Liver (tissue), 9 donors: ENCODE measurements around the gene JPH3. TPM values are rescaled to one million over a fixed set of nuclear protein-coding genes. Genes with fewer than 3 reads are reported as not detected.

ENCODE experiments used
- DNase-seq: peaks from one replicate; pipeline ENCODE4 v3.0.0-alpha.2; 2017; ENCODE audit warnings: low spot score
- H3K27ac ChIP-seq, 2 donors: one replicate each; pipeline ENCODE4 v1.7.0; 2013; ENCODE audit warnings: inconsistent platforms in 2 of 2, low read length in 2 of 2, control low read depth in 1 of 2, low read depth in 1 of 2, mild to moderate bottlenecking in 1 of 2
- H3K27me3 ChIP-seq, 4 donors: one replicate each; pipeline versions ENCODE4 v1.6.1 to v1.7.0; 2013; ENCODE audit warnings: low read length in 3 of 4, inconsistent platforms in 1 of 4, mild to moderate bottlenecking in 1 of 4, moderate library complexity in 1 of 4; ENCODE audit not compliant: control insufficient read depth in 4 of 4, insufficient read depth in 4 of 4
- H3K36me3 ChIP-seq, 4 donors: one replicate each; pipeline versions ENCODE4 v1.6.1 to v1.7.0; 2013; ENCODE audit warnings: low read length in 3 of 4, mild to moderate bottlenecking in 3 of 4, low read depth in 1 of 4, moderate library complexity in 1 of 4; ENCODE audit not compliant: control insufficient read depth in 4 of 4, insufficient read depth in 3 of 4
- H3K4me1 ChIP-seq, 4 donors: one replicate each; pipeline versions ENCODE4 v1.6.1 to v1.7.0; 2013; ENCODE audit warnings: low read length in 3 of 4, mild to moderate bottlenecking in 3 of 4, moderate library complexity in 1 of 4; ENCODE audit not compliant: control insufficient read depth in 4 of 4, insufficient read depth in 4 of 4
- H3K4me3 ChIP-seq, 3 donors: one replicate each; pipeline versions ENCODE4 v1.6.1 to v1.7.0; 2013; ENCODE audit warnings: low read length in 3 of 3, control low read depth in 1 of 3, low read depth in 1 of 3, mild to moderate bottlenecking in 1 of 3
- H3K9ac ChIP-seq, 2 donors: one replicate each; pipeline ENCODE4 v1.7.0; 2013; ENCODE audit warnings: low read length in 2 of 2, mild to moderate bottlenecking in 2 of 2, moderate library complexity in 2 of 2, control low read depth in 1 of 2, low read depth in 1 of 2
- H3K9me3 ChIP-seq, 4 donors: one replicate each; pipeline versions ENCODE4 v1.6.1 to v1.7.0; 2013; ENCODE audit warnings: low read length in 3 of 4; ENCODE audit not compliant: control insufficient read depth in 4 of 4
- ATF3 ChIP-seq: IDR thresholded peaks from 2 replicates; pipeline ENCODE4 v1.6.1; 2016; ENCODE audit warnings: antibody characterized with exemption
- CTCF ChIP-seq: fragments of 150-350 bp; IDR thresholded peaks from 2 replicates; pipeline ENCODE4 v1.5.1; 2017; ENCODE audit warnings: improper control_type of control experiment, low read depth, low read length; ENCODE audit not compliant: missing input control
- EGR1 ChIP-seq, 2 donors: IDR thresholded peaks; 2 replicates each; pipeline ENCODE4 v1.6.1; 2016 to 2018; ENCODE audit warnings: antibody characterized with exemption in 2 of 2, low read depth in 2 of 2
- FOXA1 ChIP-seq: IDR thresholded peaks from 2 replicates; pipeline ENCODE4 v1.6.1; 2016; ENCODE audit warnings: antibody characterized with exemption
- FOXA2 ChIP-seq: IDR thresholded peaks from 2 replicates; pipeline ENCODE4 v1.6.1; 2016; ENCODE audit warnings: antibody characterized with exemption
- GABPA ChIP-seq, 2 donors: IDR thresholded peaks in 1 of 2; conservative IDR thresholded peaks in 1 of 2; 2 replicates each; pipeline ENCODE4 v1.6.1; 2016; ENCODE audit warnings: antibody characterized with exemption in 2 of 2, mild to moderate bottlenecking in 1 of 2, moderate library complexity in 1 of 2
- HNF4A ChIP-seq, 2 donors: conservative IDR thresholded peaks; 2 replicates each; pipeline ENCODE4 v1.6.1; 2016; ENCODE audit warnings: antibody characterized with exemption in 2 of 2, mild to moderate bottlenecking in 2 of 2
- HNF4G ChIP-seq: IDR thresholded peaks from 2 replicates; pipeline ENCODE4 v1.6.1; 2016; ENCODE audit warnings: antibody characterized with exemption
- JUND ChIP-seq, 2 donors: IDR thresholded peaks; 2 replicates each; pipeline ENCODE4 v1.6.1; 2016; ENCODE audit warnings: antibody characterized with exemption in 2 of 2
- NR2F2 ChIP-seq: IDR thresholded peaks from 2 replicates; pipeline ENCODE4 v1.6.1; 2016; ENCODE audit warnings: antibody characterized with exemption
- RAD21 ChIP-seq, 2 donors: IDR thresholded peaks; 2 replicates each; pipeline ENCODE4 v1.6.1; 2016; ENCODE audit warnings: antibody characterized with exemption in 2 of 2, mild to moderate bottlenecking in 2 of 2
- REST ChIP-seq: IDR thresholded peaks from 2 replicates; pipeline ENCODE4 v1.6.1; 2016; ENCODE audit warnings: antibody characterized with exemption, mild to moderate bottlenecking
- RXRA ChIP-seq, 2 donors: IDR thresholded peaks; 2 replicates each; pipeline ENCODE4 v1.6.1; 2017 to 2018; ENCODE audit warnings: antibody characterized with exemption in 2 of 2, mild to moderate bottlenecking in 1 of 2
- SP1 ChIP-seq: IDR thresholded peaks from 2 replicates; pipeline ENCODE4 v1.6.1; 2018; ENCODE audit warnings: antibody characterized with exemption, mild to moderate bottlenecking
- TAF1 ChIP-seq: conservative IDR thresholded peaks from 2 replicates; pipeline ENCODE4 v1.6.1; 2016; ENCODE audit warnings: antibody characterized with exemption, mild to moderate bottlenecking
- YY1 ChIP-seq: IDR thresholded peaks from 2 replicates; pipeline ENCODE4 v1.6.1; 2016; ENCODE audit warnings: antibody characterized with exemption, mild to moderate bottlenecking
- WGBS: extraction: QIAGEN DNeasy Blood & Tissue Kit; methylation state at CpG from one replicate; pipeline ENCODE4 v1.1.7; 2013; 5-methylcytosine and 5-hydroxymethylcytosine counted together
- polyA plus RNA-seq, 2 donors: library from polyadenylated mRNA; stranded (reverse) in 1 of 2; unstranded in 1 of 2; fragments of 200-250 nt in 1 of 2; fragments of >200 nt in 1 of 2; fragmentation: Nextera tagmentation in 1 of 2; extraction: Ambion mirVana in 1 of 2; gene quantifications; one replicate each; pipeline versions ENCODE4 v1.2.1 to v1.2.3, GENCODE V29; 2013 to 2015
- total RNA-seq, 2 donors: library from RNA; depleted of rRNA; stranded (reverse); fragments of >200 nt; gene quantifications; one replicate each; pipeline ENCODE4 v1.2.3, GENCODE V29; 2014
- TF ChIP-seq, protein P1 (sequence below): IDR thresholded peaks from 2 replicates; pipeline ENCODE4 v1.6.1; 2016; ENCODE audit warnings: antibody characterized with exemption
- TF ChIP-seq, protein P2 (sequence below): IDR thresholded peaks from 2 replicates; pipeline ENCODE4 v1.6.1; 2016; ENCODE audit warnings: antibody characterized with exemption
- donor health status: healthy.
- donor health status: healthy.
- donor health status: healthy.
- donor health status: healthy.
- donor health status: healthy.

The JPH3 gene
- total and polyA plus RNA-seq, 4 donors: under 0.01 to 0.09 (median 0.04) TPM

GRCh38 chr16:87604634-87605111, 2.4 kb downstream of the JPH3 start:
- Histone ChIP-seq H3K27me3 (peaks cover 0 to 14% (median 5%) of the 10 kb centered on the region in 4 donors), H3K4me1 (peaks cover 0 to 6% (median 4%) of the 10 kb centered on the region in 4 donors), H3K9me3 (peaks cover 0 to 6% (median 2%) of the 10 kb centered on the region in 4 donors), H3K27ac (no peak overlapping the region), H3K9ac (no peak overlapping the region), H3K36me3 (no peaks in the 10 kb centered on the region), H3K4me3 (no peak overlapping the region)
- no peak for DNase-seq
- no peak for TF ChIP-seq YY1
- TF ChIP-seq, protein P1, sequence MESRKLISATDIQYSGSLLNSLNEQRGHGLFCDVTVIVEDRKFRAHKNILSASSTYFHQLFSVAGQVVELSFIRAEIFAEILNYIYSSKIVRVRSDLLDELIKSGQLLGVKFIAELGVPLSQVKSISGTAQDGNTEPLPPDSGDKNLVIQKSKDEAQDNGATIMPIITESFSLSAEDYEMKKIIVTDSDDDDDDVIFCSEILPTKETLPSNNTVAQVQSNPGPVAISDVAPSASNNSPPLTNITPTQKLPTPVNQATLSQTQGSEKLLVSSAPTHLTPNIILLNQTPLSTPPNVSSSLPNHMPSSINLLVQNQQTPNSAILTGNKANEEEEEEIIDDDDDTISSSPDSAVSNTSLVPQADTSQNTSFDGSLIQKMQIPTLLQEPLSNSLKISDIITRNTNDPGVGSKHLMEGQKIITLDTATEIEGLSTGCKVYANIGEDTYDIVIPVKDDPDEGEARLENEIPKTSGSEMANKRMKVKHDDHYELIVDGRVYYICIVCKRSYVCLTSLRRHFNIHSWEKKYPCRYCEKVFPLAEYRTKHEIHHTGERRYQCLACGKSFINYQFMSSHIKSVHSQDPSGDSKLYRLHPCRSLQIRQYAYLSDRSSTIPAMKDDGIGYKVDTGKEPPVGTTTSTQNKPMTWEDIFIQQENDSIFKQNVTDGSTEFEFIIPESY: no peak
- no peak for TF ChIP-seq EGR1 (IDR thresholded peaks at IDR 0.05; ENCODE audit: low read depth in 2 of 2)
- no peak for TF ChIP-seq FOXA2
- TF ChIP-seq NR2F2: no peak
- 71% methylated on average over 22 of the region's 22 CpGs for WGBS

DNA sequence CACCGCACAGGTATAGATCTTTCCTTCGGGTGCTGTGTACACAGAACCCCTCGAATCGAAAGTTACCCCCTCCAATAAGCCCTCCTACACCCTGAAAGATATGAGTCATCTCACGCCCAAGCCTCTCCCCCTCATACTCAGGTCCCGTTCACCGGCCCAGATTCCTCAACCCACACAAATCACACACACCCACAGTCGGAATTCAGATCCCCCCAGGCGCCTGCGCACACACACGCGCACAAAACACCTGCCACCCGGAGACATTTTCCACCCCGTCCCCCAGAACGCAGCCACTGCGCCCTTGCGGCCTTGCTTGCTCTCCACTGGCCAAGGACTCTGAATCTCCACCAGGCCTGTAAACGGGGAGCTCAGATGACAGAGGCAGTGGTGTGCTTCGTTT, 4.9 kb downstream of the JPH3 start:
- no peak overlapping the region for H3K4me3 ChIP-seq
- no peaks in the 10 kb centered on the region for H3K9me3 ChIP-seq
- 84% methylated on average over 19 of the region's 19 CpGs for WGBS
- no peak for DNase-seq
- no peak overlapping the region for H3K9ac ChIP-seq
- H3K4me1 ChIP-seq: peaks cover 0 to 6% (median 4%) of the 10 kb centered on the region in 4 donors
- peaks cover 0 to 10% (median 2%) of the 10 kb centered on the region in 4 donors for H3K27me3 ChIP-seq
- TF ChIP-seq HNF4G (no peak), JUND (IDR thresholded peaks at IDR 0.05) (no peak)
- TF ChIP-seq, protein P2, sequence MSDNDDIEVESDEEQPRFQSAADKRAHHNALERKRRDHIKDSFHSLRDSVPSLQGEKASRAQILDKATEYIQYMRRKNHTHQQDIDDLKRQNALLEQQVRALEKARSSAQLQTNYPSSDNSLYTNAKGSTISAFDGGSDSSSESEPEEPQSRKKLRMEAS: no peak
- H3K27ac ChIP-seq: no peak overlapping the region
- no peaks in the 10 kb centered on the region for H3K36me3 ChIP-seq

DNA sequence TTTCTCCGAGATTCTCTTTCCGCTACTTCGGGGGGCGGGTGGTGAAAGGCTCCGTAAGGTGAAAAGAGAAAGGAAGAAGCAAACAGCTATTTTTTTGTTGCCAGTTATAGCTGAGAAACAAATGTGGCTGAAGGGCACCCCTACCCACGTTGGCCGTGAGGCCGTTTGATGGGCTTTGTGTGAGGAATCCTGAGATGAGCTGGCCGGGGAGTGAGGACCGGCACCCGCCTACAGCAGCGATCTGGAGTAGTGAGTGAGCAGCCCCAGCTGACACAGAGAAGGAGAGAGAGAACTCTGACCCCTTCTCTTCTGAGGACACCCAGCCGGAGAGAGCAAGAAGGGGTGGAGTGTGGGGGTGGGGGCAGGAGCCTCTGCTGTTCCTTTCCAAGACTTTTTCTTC, 5.6 kb downstream of the JPH3 start:
- WGBS: 79% methylated on average over 13 of the region's 13 CpGs
- TF ChIP-seq GABPA (IDR thresholded peaks at IDR 0.05 in 1 of 2, conservative IDR thresholded peaks at IDR 0.05 in 1 of 2) (no peak), JUND (IDR thresholded peaks at IDR 0.05) (no peak), NR2F2 (no peak), TAF1 (no peak), CTCF (no peak), ATF3 (no peak), RXRA (IDR thresholded peaks at IDR 0.05) (no peak), RAD21 (IDR thresholded peaks at IDR 0.05) (no peak), EGR1 (IDR thresholded peaks at IDR 0.05; ENCODE audit: low read depth in 2 of 2) (no peak), HNF4A (conservative IDR thresholded peaks at IDR 0.05) (no peak), HNF4G (no peak), FOXA2 (no peak), FOXA1 (no peak), YY1 (no peak), REST (no peak), SP1 (no peak)
- TF ChIP-seq, protein P1: no peak
- TF ChIP-seq, protein P2: no peak
- Histone ChIP-seq H3K4me3 (no peak overlapping the region), H3K27ac (no peak overlapping the region), H3K9ac (no peak overlapping the region), H3K27me3 (peaks cover 0 to 10% (median 2%) of the 10 kb centered on the region in 4 donors), H3K9me3 (no peaks in the 10 kb centered on the region), H3K4me1 (peaks cover 0 to 5% (median 4%) of the 10 kb centered on the region in 4 donors), H3K36me3 (no peaks in the 10 kb centered on the region)
- DNase-seq: no peak
